Caco-2 (cell line): ENCODE measurements around the gene OR6X1. TPM values are rescaled to one million over a fixed set of nuclear protein-coding genes. Genes with fewer than 3 reads are reported as not detected.

Experiments used
- BruUV-seq: library from RNA; stranded (reverse); fragments of 400-500 nt; replicated peaks from 2 replicates; lab custom pipeline; 2021; lab: Mats Ljungman, UMichigan
- CTCF ChIA-PET: fragments of 300-600 bp; sonication (Branson Sonifier 250); formaldehyde crosslinking; loops from one replicate; lab custom pipeline; 2022; ENCODE audit warnings: antibody characterized with exemption; lab: Charles Lee
- POLR2A ChIA-PET: fragments of 300-600 bp; sonication (Branson Sonifier 250); formaldehyde crosslinking; loops from one replicate; lab custom pipeline; 2022; ENCODE audit warnings: antibody characterized with exemption; lab: Charles Lee
- DNase-seq, 2 experiments: peaks; one replicate each; pipeline versions ENCODE4 v3.0.0 to v3.0.0-alpha.2; 2020 to 2022
- H3K27me3 ChIP-seq: replicated peaks from 2 replicates; pipeline ENCODE4 v1.6.0; 2011; ENCODE audit warnings: low read length; ENCODE audit not compliant: control insufficient read depth, insufficient read depth
- H3K36me3 ChIP-seq: 2 replicates; pipeline ENCODE4 v1.5.1; 2011; ENCODE audit warnings: low read length; ENCODE audit not compliant: control insufficient read depth, insufficient read depth
- H3K4me1 ChIP-seq: fragments of 250-450 bp; sonication (Bioruptor Pico); 2 replicates; pipeline ENCODE4 v1.5.1; 2020; ENCODE audit warnings: mild to moderate bottlenecking
- H3K4me3 ChIP-seq: 2 replicates; pipeline ENCODE4 v1.5.1; 2011; ENCODE audit warnings: low read depth, mild to moderate bottlenecking, control low read depth, low read length
- H3K9me3 ChIP-seq: fragments of 250-450 bp; sonication (Bioruptor Pico); 2 replicates; pipeline ENCODE4 v1.5.1; 2020; ENCODE audit warnings: mild to moderate bottlenecking, moderate library complexity
- H3K27ac Mint-ChIP-seq: one replicate; pipeline ENCODE4 v1.8.0; 2022; ENCODE audit warnings: mixed read lengths; ENCODE audit not compliant: unreplicated experiment
- H3K27me3 Mint-ChIP-seq: one replicate; pipeline ENCODE4 v1.8.0; 2022; ENCODE audit warnings: mixed read lengths; ENCODE audit not compliant: insufficient read depth, unreplicated experiment
- H3K36me3 Mint-ChIP-seq: one replicate; pipeline ENCODE4 v1.8.0; 2022; ENCODE audit warnings: mild to moderate bottlenecking, mixed read lengths; ENCODE audit not compliant: insufficient read depth, unreplicated experiment
- H3K4me1 Mint-ChIP-seq: one replicate; pipeline ENCODE4 v1.8.0; 2022; ENCODE audit warnings: low read depth, mixed read lengths; ENCODE audit not compliant: unreplicated experiment
- H3K4me3 Mint-ChIP-seq: one replicate; pipeline ENCODE4 v1.8.0; 2022; ENCODE audit warnings: mild to moderate bottlenecking, moderate library complexity, mixed read lengths; ENCODE audit not compliant: unreplicated experiment
- H3K9me3 Mint-ChIP-seq: one replicate; pipeline ENCODE4 v1.8.0; 2022; ENCODE audit warnings: mixed read lengths; ENCODE audit not compliant: unreplicated experiment
- intact Hi-C: fragments of 100-400 bp; cut with micrococcal nuclease; formaldehyde crosslinking; loops from one replicate; pipeline ENCODE4 v1.10.0; 2022; ENCODE audit not compliant: unreplicated experiment
- total RNA-seq: library from RNA; stranded (reverse); gene quantifications from 2 replicates; pipeline ENCODE4 v1.2.3, GENCODE V29; 2022
- TF ChIP-seq, protein P1 (sequence below), 2 experiments: fragments of 200-600 bp in 1 of 2; IDR thresholded peaks; 1 replicate in 1 of 2; 2 replicates in 1 of 2; pipeline versions ENCODE4 v1.5.1 to v1.8.0; 2011 to 2022; ENCODE audit warnings: antibody characterized with exemption in 1 of 2, control low read depth in 1 of 2, inconsistent platforms in 1 of 2, low read depth in 1 of 2, low read length in 1 of 2, mild to moderate bottlenecking in 1 of 2, moderate library complexity in 1 of 2; ENCODE audit not compliant: insufficient read depth in 1 of 2, severe bottlenecking in 1 of 2, unreplicated experiment in 1 of 2

Gene OR6X1
- total RNA-seq, 1 experiment from 2014 or later, result not detected

DNA sequence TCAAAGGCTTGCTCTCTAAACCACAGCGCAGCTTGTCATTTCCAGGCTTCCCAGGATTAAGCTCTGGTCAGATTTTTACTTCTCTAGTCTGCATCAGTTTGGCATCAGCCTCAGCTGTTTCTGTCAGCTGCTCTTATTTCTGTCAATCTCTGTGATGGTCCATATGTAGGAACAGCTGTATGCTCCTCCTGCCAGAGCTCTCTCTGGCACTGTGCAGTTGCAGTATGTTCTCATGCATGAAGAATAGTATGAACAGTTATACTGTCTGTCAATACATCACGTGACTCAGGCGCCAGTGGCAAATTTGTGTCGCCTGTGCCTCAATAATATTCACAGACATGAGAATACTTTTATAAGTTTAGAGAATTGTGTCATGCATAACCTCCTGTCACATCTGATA, 45.1 kb upstream of the OR6X1 start:
- CTCF ChIA-PET, result interaction anchor here (0.7 kb wide), 1 partner anchor 270 kb away, joined by 3 read pairs; no protein-coding TSS in a partner anchor
- POLR2A ChIA-PET, result no interaction called here
- no peak overlapping the region for H3K4me3 ChIP-seq

DNA sequence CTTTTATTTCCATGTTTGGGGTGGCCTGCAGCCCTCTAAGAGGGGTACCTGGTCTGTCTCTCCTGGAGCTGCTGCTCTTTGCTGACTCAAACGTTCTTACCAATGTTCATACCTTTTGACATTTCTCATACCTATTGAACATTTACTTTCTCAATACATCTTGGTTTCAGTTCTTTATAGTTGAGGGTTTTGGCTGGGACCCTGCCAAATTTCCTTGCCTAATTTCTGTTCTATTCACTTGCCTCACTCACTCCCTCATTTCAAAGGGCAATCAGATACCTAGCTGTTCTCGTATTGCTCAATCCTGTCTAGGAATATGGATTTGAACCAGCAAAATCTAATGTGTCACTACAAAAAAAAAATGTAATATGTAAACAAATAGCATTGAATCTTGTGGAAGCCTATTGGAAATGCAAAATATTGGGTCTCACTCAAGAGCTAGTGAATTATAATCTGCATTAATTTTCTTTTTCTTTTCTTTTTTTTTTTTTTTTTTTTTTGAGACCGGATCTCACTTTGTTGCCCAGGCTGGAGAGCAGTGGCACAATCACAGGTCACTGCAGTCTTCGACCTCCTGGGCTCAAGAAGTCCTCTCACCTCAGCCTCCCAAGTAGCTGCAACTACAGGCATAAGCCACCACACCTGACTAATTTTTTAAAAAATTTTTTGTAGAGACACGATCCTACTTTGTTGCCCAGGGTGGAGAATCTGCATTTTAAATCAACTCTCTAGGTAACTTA, 44.4 kb upstream of the OR6X1 start:
- Histone ChIP-seq H3K4me3 (no peak overlapping the region), H3K36me3 (no peaks in the 10 kb centered on the region), H3K4me1 (peaks cover 7% of the 10 kb centered on the region; the same call in 1 of the 2 replicates), H3K27me3 (no peaks in the 10 kb centered on the region), H3K9me3 (no peaks in the 10 kb centered on the region)
- DNase-seq, result no peak
- TF ChIP-seq, protein P1, sequence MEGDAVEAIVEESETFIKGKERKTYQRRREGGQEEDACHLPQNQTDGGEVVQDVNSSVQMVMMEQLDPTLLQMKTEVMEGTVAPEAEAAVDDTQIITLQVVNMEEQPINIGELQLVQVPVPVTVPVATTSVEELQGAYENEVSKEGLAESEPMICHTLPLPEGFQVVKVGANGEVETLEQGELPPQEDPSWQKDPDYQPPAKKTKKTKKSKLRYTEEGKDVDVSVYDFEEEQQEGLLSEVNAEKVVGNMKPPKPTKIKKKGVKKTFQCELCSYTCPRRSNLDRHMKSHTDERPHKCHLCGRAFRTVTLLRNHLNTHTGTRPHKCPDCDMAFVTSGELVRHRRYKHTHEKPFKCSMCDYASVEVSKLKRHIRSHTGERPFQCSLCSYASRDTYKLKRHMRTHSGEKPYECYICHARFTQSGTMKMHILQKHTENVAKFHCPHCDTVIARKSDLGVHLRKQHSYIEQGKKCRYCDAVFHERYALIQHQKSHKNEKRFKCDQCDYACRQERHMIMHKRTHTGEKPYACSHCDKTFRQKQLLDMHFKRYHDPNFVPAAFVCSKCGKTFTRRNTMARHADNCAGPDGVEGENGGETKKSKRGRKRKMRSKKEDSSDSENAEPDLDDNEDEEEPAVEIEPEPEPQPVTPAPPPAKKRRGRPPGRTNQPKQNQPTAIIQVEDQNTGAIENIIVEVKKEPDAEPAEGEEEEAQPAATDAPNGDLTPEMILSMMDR (IDR thresholded peaks at IDR 0.05; ENCODE audit: insufficient read depth in 1 of 2, low read depth in 1 of 2, low read length in 1 of 2, severe bottlenecking in 1 of 2, unreplicated experiment in 1 of 2), result no peak
- peaks cover 31% of the 10 kb centered on the region for H3K4me1 Mint-ChIP-seq
- no TSS peak for BruUV-seq
- ChIA-PET POLR2A (no interaction called here), CTCF (interaction anchor here (0.7 kb wide), 1 partner anchor 271 kb away, joined by 3 read pairs; no protein-coding TSS in a partner anchor)
- H3K27ac Mint-ChIP-seq, result no peak overlapping the region
- peaks cover 3% of the 10 kb centered on the region for H3K27me3 Mint-ChIP-seq
- intact Hi-C loops, result loop anchor here (1.0 kb wide), 1 partner anchor 13 kb away; no protein-coding TSS in a partner anchor
- H3K9me3 Mint-ChIP-seq, result peaks cover 28% of the 10 kb centered on the region
- no peak overlapping the region for H3K4me3 Mint-ChIP-seq
- no peaks in the 10 kb centered on the region for H3K36me3 Mint-ChIP-seq

More for the DNA sequence above, 45.1 kb upstream of the OR6X1 start:
- no peaks in the 10 kb centered on the region for H3K36me3 Mint-ChIP-seq
- H3K27me3 Mint-ChIP-seq, result peaks cover 3% of the 10 kb centered on the region
- DNase-seq, result no peak
- peaks cover 21% of the 10 kb centered on the region for H3K9me3 Mint-ChIP-seq
- intact Hi-C loops, result loop anchor here (1.0 kb wide), 1 partner anchor 14 kb away; no protein-coding TSS in a partner anchor
- Histone ChIP-seq H3K36me3 (no peaks in the 10 kb centered on the region), H3K27me3 (no peaks in the 10 kb centered on the region), H3K9me3 (no peaks in the 10 kb centered on the region), H3K4me1 (peaks cover 1% of the 10 kb centered on the region; the same call in 1 of the 2 replicates)
- H3K4me3 Mint-ChIP-seq, result no peak overlapping the region
- TF ChIP-seq, protein P1 (IDR thresholded peaks at IDR 0.05; ENCODE audit: insufficient read depth in 1 of 2, low read depth in 1 of 2, low read length in 1 of 2, severe bottlenecking in 1 of 2, unreplicated experiment in 1 of 2), result no peak
- H3K27ac Mint-ChIP-seq, result no peak overlapping the region
- peaks cover 26% of the 10 kb centered on the region for H3K4me1 Mint-ChIP-seq
- BruUV-seq, result no TSS peak

DNA sequence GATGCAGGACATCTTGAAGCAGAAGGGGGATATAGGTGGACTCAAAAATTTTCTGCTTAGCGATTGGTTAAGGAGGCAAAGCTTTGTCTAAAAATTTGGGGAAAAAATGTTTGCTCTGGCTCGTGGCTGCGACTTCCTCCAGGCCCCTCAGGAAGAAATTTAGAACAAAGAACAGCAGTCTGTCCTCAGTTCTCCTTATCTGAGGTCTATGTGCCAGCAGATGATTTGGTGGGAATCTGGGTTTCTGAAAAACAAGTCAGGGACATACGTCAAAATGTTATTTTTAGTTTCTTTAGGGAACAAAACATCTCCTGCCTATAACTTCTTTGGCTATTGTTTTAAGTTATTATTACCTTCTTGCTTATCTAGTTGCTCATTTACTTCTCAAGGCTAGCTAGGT, 43.8 kb upstream of the OR6X1 start:
- Mint-ChIP-seq H3K27ac (no peak overlapping the region), H3K27me3 (peaks cover 3% of the 10 kb centered on the region), H3K4me3 (no peak overlapping the region), H3K9me3 (peaks cover 28% of the 10 kb centered on the region), H3K36me3 (peaks cover 4% of the 10 kb centered on the region), H3K4me1 (peaks cover 31% of the 10 kb centered on the region)
- BruUV-seq, result no TSS peak
- Histone ChIP-seq H3K4me3 (no peak overlapping the region), H3K4me1 (peaks cover 7% of the 10 kb centered on the region; the same call in 1 of the 2 replicates), H3K9me3 (no peaks in the 10 kb centered on the region), H3K36me3 (no peaks in the 10 kb centered on the region), H3K27me3 (no peaks in the 10 kb centered on the region)
- TF ChIP-seq, protein P1 (IDR thresholded peaks at IDR 0.05; ENCODE audit: insufficient read depth in 1 of 2, low read depth in 1 of 2, low read length in 1 of 2, severe bottlenecking in 1 of 2, unreplicated experiment in 1 of 2), result no peak
- ChIA-PET POLR2A (no interaction called here), CTCF (no interaction called here)
- intact Hi-C loops, result no loop called here
- no peak for DNase-seq
